Fibroblast of pulmonary artery (primary cell): ENCODE data around the gene FXN.
"Not testable (repeated sequence)": the region's sequence is repeated elsewhere in the genome, so short reads cannot be mapped to it uniquely, and the experiment has no call there.

Source experiments
- DNase-seq: peaks from one replicate; pipeline ENCODE4 v3.0.0-alpha.2; 2010; ENCODE audit warnings: low read depth
- H3K4me3 ChIP-seq: replicated peaks from 2 replicates; pipeline ENCODE4 v1.5.1; 2011; ENCODE audit warnings: low read depth, mild to moderate bottlenecking, control low read depth, low read length, moderate library complexity
- CTCF ChIP-seq: IDR thresholded peaks from 2 replicates; pipeline ENCODE4 v1.5.1; 2011; ENCODE audit warnings: mild to moderate bottlenecking, control low read depth, low read length, inconsistent platforms; ENCODE audit errors: missing control alignments

The FXN gene

GRCh38 chr9:69035438-69036308 is at the start of gene FXN:
Gene FXN, plus strand, starts transcription at chr9:69035752. Its CDS starts 31 bp downstream, at chr9:69035783.
- peak within 1 kb of the TSS; percentile 92 for H3K4me3 ChIP-seq
- peak; percentile 85 for DNase-seq
- peak; percentile 91 for TF ChIP-seq CTCF

GRCh38 chr9:68986949-68987348 is 48.6 kb upstream of the FXN start:
- not testable (repeated sequence) for H3K4me3 ChIP-seq, DNase-seq

- no peak for TF ChIP-seq CTCF
- no peak for DNase-seq
- H3K4me3 ChIP-seq, result no peak overlapping the region
Measured at GRCh38 chr9:68991457-68991856, 44.1 kb upstream of the FXN start.

- no peak overlapping the region for H3K4me3 ChIP-seq
- TF ChIP-seq CTCF, result no peak
- DNase-seq, result no peak
Measured at GRCh38 chr9:68995776-68996175, 39.8 kb upstream of the FXN start.

GRCh38 chr9:68996462-68996861 is 39.1 kb upstream of the FXN start:
- TF ChIP-seq CTCF, result no peak
- DNase-seq, result no peak
- H3K4me3 ChIP-seq, result no peak overlapping the region

GRCh38 chr9:68997666-68998065 is 37.9 kb upstream of the FXN start:
- TF ChIP-seq CTCF, result no peak
- no peak for DNase-seq
- no peak overlapping the region for H3K4me3 ChIP-seq

- H3K4me3 ChIP-seq, result no peak overlapping the region
- no peak for TF ChIP-seq CTCF
- no peak for DNase-seq
Measured at GRCh38 chr9:68998385-68998784, 37.2 kb upstream of the FXN start.
